NT2/D1 (cell line): ENCODE data around the gene MAST4.
A peak's percentile ranks its signal among the peaks of the same experiment; 100 is the strongest.

Experiments
- DNase-seq: peaks from one replicate; pipeline ENCODE4 v3.0.0-alpha.2; 2011; ENCODE audit warnings: low read depth, low spot score
- H3K27me3 ChIP-seq: 2 replicates; pipeline ENCODE4 v1.6.0; 2011; ENCODE audit warnings: mild to moderate bottlenecking; ENCODE audit not compliant: insufficient read length, insufficient read depth
- H3K36me3 ChIP-seq: 2 replicates; pipeline ENCODE4 v1.6.1; 2011; ENCODE audit warnings: mild to moderate bottlenecking, low read length, mixed read lengths; ENCODE audit not compliant: insufficient read depth, insufficient read length
- H3K4me1 ChIP-seq: 2 replicates; pipeline ENCODE4 v1.5.1; 2011; ENCODE audit not compliant: insufficient read depth, insufficient read length
- H3K4me3 ChIP-seq: 2 replicates; pipeline ENCODE4 v1.5.1; 2011; ENCODE audit warnings: low read depth; ENCODE audit not compliant: insufficient read length
- H3K9ac ChIP-seq: 2 replicates; pipeline ENCODE4 v1.6.0; 2011; ENCODE audit warnings: low read depth; ENCODE audit not compliant: insufficient read length
- H3K9me3 ChIP-seq: 2 replicates; pipeline ENCODE4 v1.5.1; 2011; ENCODE audit warnings: mild to moderate bottlenecking, low read length; ENCODE audit not compliant: insufficient read depth
- SUZ12 ChIP-seq: IDR thresholded peaks from 2 replicates; pipeline ENCODE4 v1.6.1; 2011; ENCODE audit not compliant: insufficient read length, insufficient read depth; ENCODE audit errors: extremely low read depth
- YY1 ChIP-seq: IDR thresholded peaks from 2 replicates; pipeline ENCODE4 v1.6.1; 2011; ENCODE audit not compliant: insufficient read length, insufficient read depth
- ZNF274 ChIP-seq: IDR thresholded peaks from 2 replicates; pipeline ENCODE4 v1.6.1; 2011; ENCODE audit warnings: mild to moderate bottlenecking, low read depth, low read length

Gene MAST4

GRCh38 chr5:66558560-66558959, 37.6 kb upstream of the MAST4 start:
- peaks cover 13% of the 10 kb centered on the region for H3K9me3 ChIP-seq
- no peak for TF ChIP-seq ZNF274
- TF ChIP-seq SUZ12 = no peak
- no peak for TF ChIP-seq YY1
- H3K36me3 ChIP-seq = no peaks in the 10 kb centered on the region
- no peaks in the 10 kb centered on the region for H3K4me1 ChIP-seq
- H3K4me3 ChIP-seq = no peak overlapping the region
- H3K9ac ChIP-seq = no peak overlapping the region
- DNase-seq = no peak
- no peaks in the 10 kb centered on the region for H3K27me3 ChIP-seq

- Histone ChIP-seq H3K27me3 (no peaks in the 10 kb centered on the region), H3K36me3 (no peaks in the 10 kb centered on the region), H3K9me3 (0 out of 2 replicates have a peak, but pooled peaks cover 5% of the 10 kb centered on the region), H3K4me1 (no peaks in the 10 kb centered on the region), H3K4me3 (no peak overlapping the region), H3K9ac (no peak overlapping the region)
- no peak for TF ChIP-seq SUZ12
- TF ChIP-seq ZNF274 = no peak
- no peak for TF ChIP-seq YY1
- DNase-seq = no peak
Measured at GRCh38 chr5:66560371-66560770, 35.8 kb upstream of the MAST4 start.

GRCh38 chr5:66561256-66561990, 34.8 kb upstream of the MAST4 start:
- no peak for DNase-seq
- TF ChIP-seq SUZ12 (no peak), ZNF274 (no peak), YY1 (no peak)
- no peak overlapping the region for H3K9ac ChIP-seq
- H3K27me3 ChIP-seq = no peaks in the 10 kb centered on the region
- peaks cover 2% of the 10 kb centered on the region for H3K4me1 ChIP-seq
- H3K9me3 ChIP-seq = 0 out of 2 replicates have a peak, but pooled peaks cover 4% of the 10 kb centered on the region
- H3K36me3 ChIP-seq = no peaks in the 10 kb centered on the region
- no peak overlapping the region for H3K4me3 ChIP-seq

- Histone ChIP-seq H3K27me3 (no peaks in the 10 kb centered on the region), H3K9me3 (0 out of 2 replicates have a peak, but pooled peaks cover 4% of the 10 kb centered on the region), H3K9ac (no peak overlapping the region), H3K4me3 (no peak overlapping the region), H3K4me1 (peaks cover 2% of the 10 kb centered on the region), H3K36me3 (no peaks in the 10 kb centered on the region)
- DNase-seq = peak; percentile 40
- no peak for TF ChIP-seq SUZ12
- no peak for TF ChIP-seq ZNF274
- TF ChIP-seq YY1 = no peak
Measured at GRCh38 chr5:66565878-66566277, 30.3 kb upstream of the MAST4 start.

- Histone ChIP-seq H3K9ac (no peak overlapping the region), H3K4me3 (no peak overlapping the region), H3K27me3 (no peaks in the 10 kb centered on the region), H3K4me1 (peaks cover 2% of the 10 kb centered on the region), H3K9me3 (0 out of 2 replicates have a peak, but pooled peaks cover 2% of the 10 kb centered on the region), H3K36me3 (no peaks in the 10 kb centered on the region)
- no peak for TF ChIP-seq YY1
- TF ChIP-seq ZNF274 = no peak
- no peak for TF ChIP-seq SUZ12
- no peak for DNase-seq
Measured at GRCh38 chr5:66567474-66567873, 28.7 kb upstream of the MAST4 start.

- no peak for DNase-seq
- Histone ChIP-seq H3K36me3 (no peaks in the 10 kb centered on the region), H3K4me1 (peaks cover 2% of the 10 kb centered on the region), H3K9ac (no peak overlapping the region), H3K4me3 (no peak overlapping the region), H3K27me3 (no peaks in the 10 kb centered on the region), H3K9me3 (no peaks in the 10 kb centered on the region)
- no peak for TF ChIP-seq ZNF274
- no peak for TF ChIP-seq YY1
- no peak for TF ChIP-seq SUZ12
Measured at GRCh38 chr5:66570201-66570600, 26.0 kb upstream of the MAST4 start.

- Histone ChIP-seq H3K27me3 (no peaks in the 10 kb centered on the region), H3K9ac (no peak overlapping the region), H3K4me3 (no peak overlapping the region), H3K36me3 (no peaks in the 10 kb centered on the region), H3K9me3 (no peaks in the 10 kb centered on the region), H3K4me1 (no peaks in the 10 kb centered on the region)
- no peak for TF ChIP-seq YY1
- no peak for TF ChIP-seq SUZ12
- TF ChIP-seq ZNF274 = no peak
- DNase-seq = no peak
Measured at GRCh38 chr5:66573733-66574132, 22.5 kb upstream of the MAST4 start.
